ENCODE results near the gene ASAP2. TPM values are rescaled to one million over a fixed set of nuclear protein-coding genes. Genes with fewer than 3 reads are reported as not detected.

Gene ASAP2
- total and polyA plus RNA-seq, 2 experiments from 2014 or later = 8.5 to 16.7 TPM

DNA sequence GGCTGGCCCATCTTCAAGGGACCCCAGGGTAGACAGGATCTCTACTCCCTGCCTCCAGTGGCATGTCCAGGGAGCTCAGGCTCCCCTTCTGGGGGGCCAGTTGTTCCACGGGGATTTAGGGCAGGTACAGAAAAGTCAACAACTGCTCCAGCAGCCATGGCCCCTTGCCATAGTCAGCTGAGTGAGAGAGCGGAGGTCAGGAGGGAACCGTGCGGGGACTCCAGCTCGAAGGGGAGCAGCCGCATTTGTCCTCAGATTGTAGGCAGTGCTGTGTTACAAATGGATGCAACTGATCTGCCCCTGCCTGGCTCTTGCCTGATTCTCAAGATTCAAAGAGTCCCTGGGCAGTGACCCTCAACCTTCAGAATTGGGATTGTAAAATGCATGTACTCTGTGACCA lies 166.9 kb downstream of the ASAP2 start:
- Histone ChIP-seq H3K27me3 (no peaks in the 10 kb centered on the region), H3K4me1 (ENCODE audit: low read depth) (peaks cover 2% of the 10 kb centered on the region), H3K27ac (no peak overlapping the region), H3K4me3 (no peak overlapping the region), H3K9me3 (ENCODE audit: low read depth) (no peaks in the 10 kb centered on the region), H3K36me3 (no peaks in the 10 kb centered on the region)
- TF ChIP-seq, protein P1, sequence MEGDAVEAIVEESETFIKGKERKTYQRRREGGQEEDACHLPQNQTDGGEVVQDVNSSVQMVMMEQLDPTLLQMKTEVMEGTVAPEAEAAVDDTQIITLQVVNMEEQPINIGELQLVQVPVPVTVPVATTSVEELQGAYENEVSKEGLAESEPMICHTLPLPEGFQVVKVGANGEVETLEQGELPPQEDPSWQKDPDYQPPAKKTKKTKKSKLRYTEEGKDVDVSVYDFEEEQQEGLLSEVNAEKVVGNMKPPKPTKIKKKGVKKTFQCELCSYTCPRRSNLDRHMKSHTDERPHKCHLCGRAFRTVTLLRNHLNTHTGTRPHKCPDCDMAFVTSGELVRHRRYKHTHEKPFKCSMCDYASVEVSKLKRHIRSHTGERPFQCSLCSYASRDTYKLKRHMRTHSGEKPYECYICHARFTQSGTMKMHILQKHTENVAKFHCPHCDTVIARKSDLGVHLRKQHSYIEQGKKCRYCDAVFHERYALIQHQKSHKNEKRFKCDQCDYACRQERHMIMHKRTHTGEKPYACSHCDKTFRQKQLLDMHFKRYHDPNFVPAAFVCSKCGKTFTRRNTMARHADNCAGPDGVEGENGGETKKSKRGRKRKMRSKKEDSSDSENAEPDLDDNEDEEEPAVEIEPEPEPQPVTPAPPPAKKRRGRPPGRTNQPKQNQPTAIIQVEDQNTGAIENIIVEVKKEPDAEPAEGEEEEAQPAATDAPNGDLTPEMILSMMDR (IDR thresholded peaks at IDR 0.05; ENCODE audit: low read depth, low read length) = no peak
- DNase-seq (ENCODE audit: low read depth in 1 of 2, low spot score in 1 of 2) = no peak

DNA sequence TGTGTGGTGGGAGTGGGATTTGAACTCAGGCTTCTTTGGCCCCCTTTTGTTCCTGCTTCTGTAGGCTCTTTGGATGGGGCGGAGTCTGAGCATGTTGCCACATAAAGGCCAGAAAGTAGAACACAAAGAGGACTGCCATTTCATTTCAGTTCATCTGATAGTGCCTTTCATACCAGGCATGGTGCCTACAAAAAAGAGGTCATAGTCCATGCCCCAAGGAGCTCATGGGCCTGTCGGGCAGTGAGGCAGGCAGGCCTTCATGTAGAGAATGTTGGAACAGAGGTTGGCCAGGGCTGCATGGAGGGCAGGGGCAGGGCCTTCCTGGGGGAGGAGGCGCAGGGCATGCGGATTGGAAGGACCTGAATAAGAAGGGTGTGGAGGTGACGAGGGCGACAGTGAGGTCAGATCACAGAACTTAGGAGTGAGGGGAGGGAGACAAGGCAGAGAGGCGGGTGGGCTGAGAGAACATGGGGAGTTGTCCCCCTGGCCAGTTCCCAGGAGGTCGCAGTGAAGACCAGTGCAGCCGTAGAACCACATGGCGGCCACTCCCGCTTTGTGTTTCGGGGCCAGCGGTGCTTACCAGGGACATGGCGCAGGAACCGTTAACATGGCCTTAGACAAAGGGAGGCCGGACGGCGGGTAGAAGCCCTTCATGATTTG lies 167.6 kb downstream of the ASAP2 start:
- no peaks in the 10 kb centered on the region for H3K27me3 ChIP-seq
- DNase-seq (ENCODE audit: low read depth in 1 of 2, low spot score in 1 of 2) = no peak

DNA sequence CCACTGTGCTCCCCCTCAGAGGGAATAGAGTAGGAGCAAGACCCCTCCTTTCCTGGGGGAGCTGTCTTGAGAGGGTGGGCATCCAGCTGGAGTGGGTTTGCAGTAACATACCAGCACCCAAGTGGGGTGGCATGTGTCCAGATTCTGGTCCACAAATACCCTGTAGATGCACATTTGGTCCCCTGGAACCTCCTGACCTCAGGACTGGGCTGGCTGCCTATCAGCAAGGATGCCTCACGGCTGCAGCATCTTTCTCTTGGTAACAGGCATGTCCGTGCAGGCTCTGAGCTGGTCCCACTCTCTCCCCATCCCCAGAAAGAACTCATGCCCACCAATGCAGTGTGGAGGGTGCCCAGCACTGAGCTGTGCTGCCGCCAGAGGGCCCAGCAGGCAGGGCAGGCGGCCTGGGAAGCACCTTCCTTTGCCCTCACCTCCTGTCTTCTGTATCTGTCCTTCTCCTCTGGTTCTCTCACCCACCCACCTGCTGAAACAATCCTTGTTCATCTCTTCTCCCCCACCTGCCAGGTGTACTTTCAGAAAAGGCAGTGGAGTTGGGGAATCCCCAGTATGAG lies 169.3 kb downstream of the ASAP2 start:
- Histone ChIP-seq H3K27ac (no peak overlapping the region), H3K27me3 (no peaks in the 10 kb centered on the region), H3K4me3 (no peak overlapping the region), H3K9me3 (ENCODE audit: low read depth) (no peaks in the 10 kb centered on the region), H3K4me1 (ENCODE audit: low read depth) (peaks cover 2% of the 10 kb centered on the region), H3K36me3 (no peaks in the 10 kb centered on the region)
- TF ChIP-seq, protein P1 (IDR thresholded peaks at IDR 0.05; ENCODE audit: low read depth, low read length) = no peak
- no peak for DNase-seq (ENCODE audit: low read depth in 1 of 2, low spot score in 1 of 2)

More for the DNA sequence above, 167.6 kb downstream of the ASAP2 start:
- H3K27ac ChIP-seq = no peak overlapping the region
- H3K36me3 ChIP-seq = no peaks in the 10 kb centered on the region
- peaks cover 2% of the 10 kb centered on the region for H3K4me1 ChIP-seq (ENCODE audit: low read depth)
- no peak overlapping the region for H3K4me3 ChIP-seq
- TF ChIP-seq, protein P1 (IDR thresholded peaks at IDR 0.05; ENCODE audit: low read depth, low read length) = no peak
- H3K9me3 ChIP-seq (ENCODE audit: low read depth) = no peaks in the 10 kb centered on the region

GRCh38 chr2:9377461-9378097 lies 171.0 kb downstream of the ASAP2 start:
- DNase-seq (ENCODE audit: low read depth in 1 of 2, low spot score in 1 of 2) = no peak

More at GRCh38 chr2:9377461-9378097, 171.0 kb downstream of the ASAP2 start:
- Histone ChIP-seq H3K27ac (no peak overlapping the region), H3K27me3 (no peaks in the 10 kb centered on the region), H3K4me1 (ENCODE audit: low read depth) (no peaks in the 10 kb centered on the region), H3K36me3 (no peaks in the 10 kb centered on the region), H3K4me3 (no peak overlapping the region), H3K9me3 (ENCODE audit: low read depth) (no peaks in the 10 kb centered on the region)
- TF ChIP-seq, protein P1 (IDR thresholded peaks at IDR 0.05; ENCODE audit: low read depth, low read length) = no peak

Measured in cardiac muscle cell (in vitro differentiated cells and primary cell).